Transverse colon (tissue), 4 donors: ENCODE measurements around the gene QSER1. TPM values are rescaled to one million over a fixed set of nuclear protein-coding genes. Genes with fewer than 3 reads are reported as not detected.

Experiments used
- DNase-seq: peaks from one replicate; pipeline ENCODE4 v3.0.0-alpha.2; 2019
- H3K27ac ChIP-seq, 4 donors: fragments of 200-600 bp; sonication (generic); 2 replicates each; pipeline ENCODE4 v1.5.1; 2016 to 2018; ENCODE audit warnings: inconsistent platforms in 4 of 4
- H3K27me3 ChIP-seq: fragments of 200-600 bp; sonication (generic); 2 replicates; pipeline ENCODE4 v1.5.1; 2017; ENCODE audit warnings: inconsistent platforms
- H3K36me3 ChIP-seq, 4 donors: fragments of 200-600 bp; sonication (generic); 2 replicates each; pipeline ENCODE4 v1.5.1; 2017 to 2019; ENCODE audit warnings: inconsistent platforms in 4 of 4
- H3K4me1 ChIP-seq, 4 donors: fragments of 200-600 bp; sonication (generic); 2 replicates each; pipeline ENCODE4 v1.5.1; 2017 to 2020; ENCODE audit warnings: inconsistent platforms in 4 of 4
- H3K4me3 ChIP-seq, 4 donors: fragments of 200-600 bp; sonication (generic); 1 replicate in 1 of 4; 2 replicates in 3 of 4; pipeline versions ENCODE4 v1.5.1 to v1.6.1; 2017 to 2019; ENCODE audit warnings: inconsistent platforms in 4 of 4
- H3K9me3 ChIP-seq, 2 donors: fragments of 200-600 bp; sonication (generic); 2 replicates each; pipeline ENCODE4 v1.5.1; 2017 to 2019; ENCODE audit warnings: inconsistent platforms in 2 of 2
- EP300 ChIP-seq: sonication (generic); formaldehyde crosslinking; IDR thresholded peaks from one replicate; pipeline ENCODE4 v1.6.1; 2017; ENCODE audit warnings: antibody characterized with exemption, low read depth
- POLR2A ChIP-seq: fragments of 450-650 bp; IDR thresholded peaks from one replicate; pipeline ENCODE4 v1.6.1; 2016; ENCODE audit warnings: antibody characterized with exemption, mild to moderate bottlenecking, moderate library complexity
- POLR2AphosphoS5 ChIP-seq, 3 donors: sonication (generic); formaldehyde crosslinking; IDR thresholded peaks; one replicate each; pipeline ENCODE4 v1.6.1; 2016; ENCODE audit warnings: antibody characterized with exemption in 3 of 3
- WGBS, 2 donors: methylation state at CpG; one replicate each; pipeline ENCODE4 v1.1.5; 2018; ENCODE audit warnings: low coverage in 1 of 2; 5-methylcytosine and 5-hydroxymethylcytosine counted together
- in situ Hi-C, 4 donors: fragments of 200-750 bp; cut with MboI; loops; one replicate each; pipeline versions ENCODE4 v1.15.0 to v1.15.1; 2017; ENCODE audit warnings: low sequenced_read_pairs in 3 of 4, low pct_ligation_motif_present in 1 of 4, low pct_unique_long_range_greater_than_20kb in 1 of 4
- intact Hi-C: fragments of 100-400 bp; cut with DNase I; formaldehyde crosslinking; loops from one replicate; pipeline ENCODE4 v1.15.1; 2023; ENCODE audit warnings: low total_unique reads
- total RNA-seq, 4 donors: library from RNA; depleted of rRNA; stranded (reverse); fragments of >200 nt; gene quantifications; one replicate each; pipeline ENCODE4 v1.1.0, GENCODE V29; 2016
- TF ChIP-seq, protein P1 (sequence below), 5 experiments: fragments of 200-600 bp in 3 of 5; fragments of 450-650 bp in 2 of 5; sonication (generic) in 3 of 5; IDR thresholded peaks; 1 replicate in 2 of 5; 2 replicates in 3 of 5; pipeline ENCODE4 v1.5.1; 2016 to 2017; ENCODE audit warnings: antibody characterized with exemption in 5 of 5, inconsistent platforms in 3 of 5, mild to moderate bottlenecking in 2 of 5, moderate library complexity in 1 of 5

The QSER1 gene
- total RNA-seq, 4 donors from 2014 or later: 20.5 to 39.2 (median 31.9) TPM

DNA sequence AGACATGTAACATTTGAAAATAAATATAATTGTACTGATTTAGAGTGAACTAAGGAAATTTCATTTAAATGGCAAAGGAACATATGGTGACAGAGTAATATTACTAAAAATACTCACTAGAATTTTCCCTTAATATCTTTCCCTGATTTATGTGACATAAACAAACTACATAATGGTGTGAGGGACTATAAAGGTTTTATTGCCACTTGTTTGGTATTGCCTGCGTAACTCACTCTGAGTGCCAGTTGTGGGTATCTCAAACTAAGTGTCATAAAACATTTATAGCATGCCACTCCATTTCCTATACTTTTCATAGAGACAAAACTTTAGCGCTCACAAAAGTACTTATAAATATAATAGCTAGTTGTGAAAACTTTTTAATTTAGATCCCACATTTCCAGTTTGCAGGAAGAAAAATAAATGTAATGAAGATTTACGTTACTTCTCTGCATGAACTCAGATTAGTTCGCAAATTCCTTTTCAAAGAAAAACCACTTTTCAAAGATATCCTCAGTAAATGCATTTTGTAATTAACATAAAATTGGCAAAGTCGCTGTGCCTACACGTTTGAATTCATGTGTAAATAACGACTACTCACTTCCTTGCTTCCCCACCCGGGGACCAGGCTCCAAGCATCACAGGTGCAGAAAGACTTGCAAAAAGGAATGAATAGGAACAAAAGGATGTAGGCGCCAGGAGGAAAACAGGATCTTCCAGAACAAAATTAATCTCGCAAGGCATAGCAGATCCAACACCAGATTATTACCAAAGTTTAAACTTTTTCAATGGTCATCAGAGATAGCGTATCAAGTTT lies 1.6 kb upstream of the QSER1 start:
- WGBS, 2 donors: 44 to 48% methylated on average over 11 of the region's 11 CpGs
- intact Hi-C loops: no loop called here
- in situ Hi-C loops: loop anchor here in 1 of 4 donors (10.0 kb wide), 1 partner anchor 64 kb away; no protein-coding TSS in a partner anchor
- TF ChIP-seq, protein P1, sequence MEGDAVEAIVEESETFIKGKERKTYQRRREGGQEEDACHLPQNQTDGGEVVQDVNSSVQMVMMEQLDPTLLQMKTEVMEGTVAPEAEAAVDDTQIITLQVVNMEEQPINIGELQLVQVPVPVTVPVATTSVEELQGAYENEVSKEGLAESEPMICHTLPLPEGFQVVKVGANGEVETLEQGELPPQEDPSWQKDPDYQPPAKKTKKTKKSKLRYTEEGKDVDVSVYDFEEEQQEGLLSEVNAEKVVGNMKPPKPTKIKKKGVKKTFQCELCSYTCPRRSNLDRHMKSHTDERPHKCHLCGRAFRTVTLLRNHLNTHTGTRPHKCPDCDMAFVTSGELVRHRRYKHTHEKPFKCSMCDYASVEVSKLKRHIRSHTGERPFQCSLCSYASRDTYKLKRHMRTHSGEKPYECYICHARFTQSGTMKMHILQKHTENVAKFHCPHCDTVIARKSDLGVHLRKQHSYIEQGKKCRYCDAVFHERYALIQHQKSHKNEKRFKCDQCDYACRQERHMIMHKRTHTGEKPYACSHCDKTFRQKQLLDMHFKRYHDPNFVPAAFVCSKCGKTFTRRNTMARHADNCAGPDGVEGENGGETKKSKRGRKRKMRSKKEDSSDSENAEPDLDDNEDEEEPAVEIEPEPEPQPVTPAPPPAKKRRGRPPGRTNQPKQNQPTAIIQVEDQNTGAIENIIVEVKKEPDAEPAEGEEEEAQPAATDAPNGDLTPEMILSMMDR (IDR thresholded peaks at IDR 0.05): no peak
- TF ChIP-seq POLR2A (no peak), POLR2AphosphoS5 (IDR thresholded peaks at IDR 0.05) (no peak), EP300 (no peak)
- peak overlapping the region in 2 of 4 donors; percentile 91 to 92 for H3K4me3 ChIP-seq
- DNase-seq: peak; percentile 19
- H3K27ac ChIP-seq: peak overlapping the region in 2 of 4 donors; percentile 52 to 96
- H3K36me3 ChIP-seq: no peaks in the 10 kb centered on the region
- no peaks in the 10 kb centered on the region for H3K9me3 ChIP-seq
- peaks cover 0 to 25% (median 10%) of the 10 kb centered on the region in 4 donors for H3K4me1 ChIP-seq
- H3K27me3 ChIP-seq: no peaks in the 10 kb centered on the region

DNA sequence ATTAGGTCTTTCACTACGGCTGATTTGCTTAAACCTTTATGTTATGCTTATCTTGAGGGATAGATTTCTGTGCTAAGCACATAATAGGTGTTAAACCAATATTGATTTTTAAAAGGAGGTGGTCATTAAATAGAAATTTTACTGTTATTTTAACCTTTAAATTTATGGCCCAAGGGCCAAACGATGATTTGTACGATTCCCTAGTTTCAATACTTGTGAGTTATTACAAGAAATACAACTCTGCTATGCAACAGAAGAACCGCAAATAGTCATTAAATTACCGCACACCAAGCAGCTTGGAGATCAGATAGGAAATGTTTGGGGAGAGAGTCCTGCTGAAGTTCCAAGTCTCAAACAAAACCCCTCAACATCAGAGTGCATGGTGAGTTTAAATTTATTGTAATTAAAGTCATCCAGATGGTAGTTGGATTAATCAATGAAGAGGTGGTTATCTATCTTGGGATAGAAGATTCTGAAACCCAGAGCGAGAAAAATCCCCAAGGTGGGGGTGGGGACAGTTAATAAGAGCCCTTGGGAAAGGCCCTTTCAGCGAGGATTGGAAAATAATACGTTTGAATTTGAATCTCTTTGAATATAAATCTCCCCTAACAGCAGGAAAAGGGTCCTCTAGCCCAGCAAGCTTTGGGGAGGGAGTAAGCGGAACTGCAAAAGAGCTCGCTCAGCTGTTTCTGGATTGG lies 805 bp upstream of the QSER1 start:
- no peak for DNase-seq
- Histone ChIP-seq H3K36me3 (no peaks in the 10 kb centered on the region), H3K27me3 (no peaks in the 10 kb centered on the region), H3K4me1 (peaks cover 0 to 25% (median 10%) of the 10 kb centered on the region in 4 donors), H3K27ac (peak overlapping the region; percentile 94 to 98 (median 96)), H3K9me3 (no peaks in the 10 kb centered on the region), H3K4me3 (peak overlapping the region; percentile 79 to 92 (median 92))
- WGBS, 2 donors: 8 to 12% methylated on average over 8 to 10 of the region's 10 CpGs
- in situ Hi-C loops (loop anchor here in 1 of 4 donors (10.0 kb wide), 1 partner anchor 63 kb away; no protein-coding TSS in a partner anchor), intact Hi-C loops (no loop called here)
- TF ChIP-seq POLR2A: no peak
- TF ChIP-seq, protein P1 (IDR thresholded peaks at IDR 0.05): no peak
- TF ChIP-seq POLR2AphosphoS5 (IDR thresholded peaks at IDR 0.05): no peak
- TF ChIP-seq EP300: no peak

DNA sequence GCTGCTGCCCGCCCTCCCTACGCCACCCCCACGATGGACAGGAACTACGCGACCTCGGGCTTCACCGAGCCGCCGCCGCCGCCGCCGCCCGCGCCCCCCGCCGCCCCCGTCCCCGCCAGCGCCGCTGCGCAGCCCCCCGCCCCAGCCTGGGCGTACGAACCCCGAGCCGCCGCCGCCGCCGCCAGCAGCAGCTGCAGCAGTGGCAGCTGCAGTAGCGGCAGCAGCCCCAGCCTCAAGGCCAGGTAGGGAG lies 407 bp downstream of the QSER1 start:
- Histone ChIP-seq H3K36me3 (no peaks in the 10 kb centered on the region), H3K4me3 (peak overlapping the region; percentile 91 to 92 (median 92)), H3K9me3 (no peaks in the 10 kb centered on the region), H3K27ac (peak overlapping the region; percentile 94 to 98 (median 96)), H3K27me3 (no peaks in the 10 kb centered on the region), H3K4me1 (peaks cover 0 to 25% (median 10%) of the 10 kb centered on the region in 4 donors)
- in situ Hi-C loops (loop anchor here in 1 of 4 donors (10.0 kb wide), 1 partner anchor 62 kb away; no protein-coding TSS in a partner anchor), intact Hi-C loops (no loop called here)
- WGBS, 2 donors: no CpG with 5 or more reads among the region's 32 CpGs
- no peak for TF ChIP-seq EP300
- TF ChIP-seq, protein P1 (IDR thresholded peaks at IDR 0.05): no peak
- TF ChIP-seq POLR2A: no peak
- TF ChIP-seq POLR2AphosphoS5 (IDR thresholded peaks at IDR 0.05): no peak
- DNase-seq: no peak
